Loucy (cell line): ENCODE data around the gene MALRD1.

Experiments
- H2AFZ ChIP-seq: fragments of 200-600 bp; sonication (generic); 2 replicates; pipeline ENCODE4 v1.6.0; 2016; ENCODE audit warnings: antibody characterized with exemption, mild to moderate bottlenecking, low read length, moderate library complexity
- H3F3A ChIP-seq: fragments of 200-600 bp; 2 replicates; pipeline ENCODE4 v1.6.0; 2016; ENCODE audit warnings: antibody characterized with exemption, low read depth, mild to moderate bottlenecking
- H3K27me3 ChIP-seq: fragments of 200-600 bp; sonication (generic); 2 replicates; pipeline ENCODE4 v1.6.1; 2014; ENCODE audit warnings: low read length, mild to moderate bottlenecking; ENCODE audit not compliant: insufficient read depth, poor library complexity, severe bottlenecking
- H3K36me3 ChIP-seq: fragments of 200-600 bp; sonication (generic); 2 replicates; pipeline ENCODE4 v1.6.1; 2016; ENCODE audit warnings: low read length; ENCODE audit not compliant: insufficient read depth
- H3K4me1 ChIP-seq: fragments of 200-600 bp; sonication (generic); 2 replicates; pipeline ENCODE4 v1.5.1; 2014; ENCODE audit warnings: low read length, mild to moderate bottlenecking; ENCODE audit not compliant: insufficient read depth, poor library complexity, severe bottlenecking
- H3K4me2 ChIP-seq: fragments of 200-600 bp; sonication (generic); 2 replicates; pipeline ENCODE4 v1.6.0; 2014; ENCODE audit warnings: antibody characterized with exemption, low read length, low read depth, mild to moderate bottlenecking; ENCODE audit not compliant: poor library complexity, severe bottlenecking
- H3K4me3 ChIP-seq: fragments of 200-600 bp; sonication (generic); 2 replicates; pipeline ENCODE4 v1.5.1; 2014; ENCODE audit warnings: low read length, mild to moderate bottlenecking, mixed read lengths; ENCODE audit not compliant: poor library complexity, severe bottlenecking
- H3K79me2 ChIP-seq: fragments of 200-600 bp; sonication (generic); 2 replicates; pipeline ENCODE4 v1.6.1; 2014; ENCODE audit warnings: low read length; ENCODE audit not compliant: insufficient read depth
- H3K9ac ChIP-seq: fragments of 200-600 bp; sonication (generic); 2 replicates; pipeline ENCODE4 v1.6.0; 2014; ENCODE audit warnings: mild to moderate bottlenecking, low read depth, low read length, moderate library complexity; ENCODE audit not compliant: poor library complexity, severe bottlenecking
- H3K9me2 ChIP-seq: fragments of 200-600 bp; sonication (generic); replicated peaks from 2 replicates; pipeline ENCODE4 v1.6.1; 2016; ENCODE audit warnings: low read depth, low read length, mixed read lengths
- H3K9me3 ChIP-seq: fragments of 200-600 bp; sonication (generic); 2 replicates; pipeline ENCODE4 v1.6.1; 2014; ENCODE audit warnings: mild to moderate bottlenecking, antibody characterized with exemption, low read length, low read depth; ENCODE audit not compliant: insufficient read depth
- H4K20me1 ChIP-seq: fragments of 200-600 bp; sonication (generic); 2 replicates; pipeline ENCODE4 v1.6.0; 2014; ENCODE audit warnings: antibody characterized with exemption, low read length, mild to moderate bottlenecking; ENCODE audit not compliant: insufficient read depth, poor library complexity, severe bottlenecking
- EZH2phosphoT487 ChIP-seq: fragments of 200-600 bp; IDR thresholded peaks from 2 replicates; pipeline ENCODE4 v1.6.1; 2018; ENCODE audit warnings: antibody characterized with exemption, mild to moderate bottlenecking, moderate library complexity, borderline replicate concordance
- TF ChIP-seq, protein P1 (sequence below): fragments of 200-600 bp; sonication (generic); conservative IDR thresholded peaks from 2 replicates; pipeline ENCODE4 v1.5.1; 2014; ENCODE audit warnings: mild to moderate bottlenecking, antibody characterized with exemption, low read length

Gene MALRD1

DNA sequence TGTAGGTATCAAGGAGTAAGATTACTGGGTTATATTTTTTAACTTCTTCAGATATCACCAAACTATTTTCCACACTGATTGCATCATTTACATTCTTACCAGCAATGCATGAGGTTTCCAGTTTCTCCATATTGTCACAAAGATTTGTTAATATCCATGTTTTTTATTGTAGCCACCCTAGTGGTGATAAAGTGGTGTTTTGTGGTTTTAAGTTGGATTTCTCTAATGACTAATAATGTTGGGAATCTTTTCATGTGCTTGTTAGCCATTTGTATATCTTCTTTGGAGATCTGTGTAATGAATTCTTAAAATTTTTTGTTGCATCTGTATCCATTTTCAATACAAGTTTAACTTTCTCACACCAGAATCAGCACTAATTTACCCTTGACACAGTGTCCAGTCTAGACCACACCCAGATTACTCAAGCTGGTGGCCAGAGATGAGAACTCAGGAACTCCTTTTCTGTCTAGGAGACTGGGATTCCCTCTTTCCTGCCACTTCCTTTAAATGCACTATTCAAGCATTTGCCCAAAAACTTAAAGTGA is 700.7 kb downstream of the MALRD1 start:
- Histone ChIP-seq H3K9me2 (no peaks in the 10 kb centered on the region), H3F3A (no peaks in the 10 kb centered on the region), H3K4me3 (no peak overlapping the region), H3K9me3 (no peaks in the 10 kb centered on the region), H2AFZ (no peak overlapping the region), H4K20me1 (no peaks in the 10 kb centered on the region), H3K4me1 (no peaks in the 10 kb centered on the region), H3K79me2 (no peaks in the 10 kb centered on the region), H3K36me3 (no peaks in the 10 kb centered on the region), H3K27me3 (no peaks in the 10 kb centered on the region), H3K9ac (no peak overlapping the region), H3K4me2 (no peak overlapping the region)
- TF ChIP-seq EZH2phosphoT487: no peak
- TF ChIP-seq, protein P1, sequence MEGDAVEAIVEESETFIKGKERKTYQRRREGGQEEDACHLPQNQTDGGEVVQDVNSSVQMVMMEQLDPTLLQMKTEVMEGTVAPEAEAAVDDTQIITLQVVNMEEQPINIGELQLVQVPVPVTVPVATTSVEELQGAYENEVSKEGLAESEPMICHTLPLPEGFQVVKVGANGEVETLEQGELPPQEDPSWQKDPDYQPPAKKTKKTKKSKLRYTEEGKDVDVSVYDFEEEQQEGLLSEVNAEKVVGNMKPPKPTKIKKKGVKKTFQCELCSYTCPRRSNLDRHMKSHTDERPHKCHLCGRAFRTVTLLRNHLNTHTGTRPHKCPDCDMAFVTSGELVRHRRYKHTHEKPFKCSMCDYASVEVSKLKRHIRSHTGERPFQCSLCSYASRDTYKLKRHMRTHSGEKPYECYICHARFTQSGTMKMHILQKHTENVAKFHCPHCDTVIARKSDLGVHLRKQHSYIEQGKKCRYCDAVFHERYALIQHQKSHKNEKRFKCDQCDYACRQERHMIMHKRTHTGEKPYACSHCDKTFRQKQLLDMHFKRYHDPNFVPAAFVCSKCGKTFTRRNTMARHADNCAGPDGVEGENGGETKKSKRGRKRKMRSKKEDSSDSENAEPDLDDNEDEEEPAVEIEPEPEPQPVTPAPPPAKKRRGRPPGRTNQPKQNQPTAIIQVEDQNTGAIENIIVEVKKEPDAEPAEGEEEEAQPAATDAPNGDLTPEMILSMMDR: no peak

DNA sequence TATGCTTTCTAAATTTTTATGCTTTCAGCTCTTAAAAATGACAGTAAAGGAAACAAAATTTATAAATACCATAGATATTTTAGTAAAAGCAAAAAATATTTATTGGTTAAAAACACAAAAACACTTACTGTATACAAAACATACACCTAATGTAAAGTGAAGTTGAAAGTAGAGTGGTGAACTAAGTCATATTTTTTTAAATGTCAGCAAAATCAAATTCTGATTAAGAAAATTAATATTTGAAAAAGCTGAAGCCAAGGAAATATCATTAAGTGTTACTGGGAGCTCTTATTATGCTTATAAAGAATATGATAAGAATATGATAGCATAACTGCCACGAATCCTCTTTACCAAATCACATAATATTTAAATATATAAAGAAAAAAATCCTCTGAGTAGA is 702.4 kb downstream of the MALRD1 start:
- Histone ChIP-seq H3K4me3 (no peak overlapping the region), H3K9ac (no peak overlapping the region), H3F3A (no peaks in the 10 kb centered on the region), H4K20me1 (no peaks in the 10 kb centered on the region), H2AFZ (no peak overlapping the region), H3K27me3 (no peaks in the 10 kb centered on the region), H3K79me2 (no peaks in the 10 kb centered on the region), H3K4me1 (no peaks in the 10 kb centered on the region), H3K9me2 (no peaks in the 10 kb centered on the region), H3K36me3 (no peaks in the 10 kb centered on the region), H3K9me3 (no peaks in the 10 kb centered on the region), H3K4me2 (no peak overlapping the region)
- no peak for TF ChIP-seq EZH2phosphoT487
- TF ChIP-seq, protein P1: no peak

DNA sequence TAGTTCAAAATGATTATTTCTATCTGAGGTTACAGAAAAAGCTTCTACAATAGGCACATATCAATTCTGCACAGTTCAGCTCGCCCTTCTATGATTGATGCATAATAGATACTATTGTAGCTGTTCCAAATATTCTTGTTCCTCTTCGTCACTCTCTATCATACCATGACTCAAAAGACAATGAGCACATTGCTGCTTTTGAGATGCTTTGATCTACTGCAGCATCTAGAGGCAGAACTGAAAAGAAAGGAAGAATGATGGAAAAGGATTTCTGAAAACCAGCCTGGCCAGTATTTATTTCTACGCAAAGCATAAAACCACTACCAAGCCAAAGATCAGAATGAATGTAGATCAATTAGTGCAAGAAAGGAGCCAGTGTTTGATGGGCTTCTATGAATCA is 708.3 kb downstream of the MALRD1 start:
- Histone ChIP-seq H3F3A (no peaks in the 10 kb centered on the region), H3K4me1 (no peaks in the 10 kb centered on the region), H3K4me2 (no peak overlapping the region), H3K27me3 (no peaks in the 10 kb centered on the region), H3K9me2 (no peaks in the 10 kb centered on the region), H3K36me3 (no peaks in the 10 kb centered on the region), H3K4me3 (no peak overlapping the region), H2AFZ (no peak overlapping the region), H3K9ac (no peak overlapping the region), H3K9me3 (no peaks in the 10 kb centered on the region), H4K20me1 (no peaks in the 10 kb centered on the region), H3K79me2 (no peaks in the 10 kb centered on the region)
- TF ChIP-seq, protein P1: no peak
- no peak for TF ChIP-seq EZH2phosphoT487
